H1 (cell line): ENCODE results near the gene LEKR1.

Source experiments
- CTCF ChIP-seq, 3 experiments: IDR thresholded peaks; 1 replicate in 2 of 3; 2 replicates in 1 of 3; pipeline versions ENCODE4 v1.5.1 to v1.6.1; 2011; ENCODE audit warnings: low read length in 3 of 3, mild to moderate bottlenecking in 3 of 3, inconsistent platforms in 2 of 3, low read depth in 1 of 3, moderate library complexity in 1 of 3; ENCODE audit not compliant: insufficient read depth in 1 of 3; ENCODE audit errors: control extremely low read depth in 1 of 3
- EZH2 ChIP-seq: fragments of 200-600 bp; sonication (generic); IDR thresholded peaks from 2 replicates; pipeline ENCODE4 v1.7.1; 2012; ENCODE audit warnings: low read depth, mild to moderate bottlenecking, moderate library complexity, low read length, inconsistent platforms; ENCODE audit not compliant: severe bottlenecking
- POLR2AphosphoS5 ChIP-seq: IDR thresholded peaks from 2 replicates; pipeline ENCODE4 v1.6.1; 2011; ENCODE audit warnings: low read depth, low read length
- SP1 ChIP-seq: IDR thresholded peaks from 2 replicates; pipeline ENCODE4 v1.6.1; 2011; ENCODE audit warnings: low read depth, low read length
- SRF ChIP-seq: IDR thresholded peaks from 2 replicates; pipeline ENCODE4 v1.6.1; 2011; ENCODE audit warnings: mild to moderate bottlenecking, low read depth, low read length, moderate library complexity
- TCF12 ChIP-seq: IDR thresholded peaks from 2 replicates; pipeline ENCODE4 v1.6.1; 2011; ENCODE audit warnings: low read depth, mild to moderate bottlenecking, low read length
- ZNF274 ChIP-seq: IDR thresholded peaks from 2 replicates; pipeline ENCODE4 v1.7.0; 2012; ENCODE audit warnings: low read length, borderline replicate concordance; ENCODE audit errors: extremely low read depth
- TF ChIP-seq, protein P1 (sequence below): IDR thresholded peaks from 2 replicates; pipeline ENCODE4 v1.6.1; 2012; ENCODE audit warnings: low read length, inconsistent platforms
- TF ChIP-seq, protein P2 (sequence below): IDR thresholded peaks from 2 replicates; pipeline ENCODE4 v1.6.1; 2011; ENCODE audit warnings: low read depth, mild to moderate bottlenecking, low read length; ENCODE audit not compliant: insufficient read depth

- TF ChIP-seq, protein P1, sequence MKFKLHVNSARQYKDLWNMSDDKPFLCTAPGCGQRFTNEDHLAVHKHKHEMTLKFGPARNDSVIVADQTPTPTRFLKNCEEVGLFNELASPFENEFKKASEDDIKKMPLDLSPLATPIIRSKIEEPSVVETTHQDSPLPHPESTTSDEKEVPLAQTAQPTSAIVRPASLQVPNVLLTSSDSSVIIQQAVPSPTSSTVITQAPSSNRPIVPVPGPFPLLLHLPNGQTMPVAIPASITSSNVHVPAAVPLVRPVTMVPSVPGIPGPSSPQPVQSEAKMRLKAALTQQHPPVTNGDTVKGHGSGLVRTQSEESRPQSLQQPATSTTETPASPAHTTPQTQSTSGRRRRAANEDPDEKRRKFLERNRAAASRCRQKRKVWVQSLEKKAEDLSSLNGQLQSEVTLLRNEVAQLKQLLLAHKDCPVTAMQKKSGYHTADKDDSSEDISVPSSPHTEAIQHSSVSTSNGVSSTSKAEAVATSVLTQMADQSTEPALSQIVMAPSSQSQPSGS: no peak
- TF ChIP-seq POLR2AphosphoS5 (no peak), SP1 (no peak), CTCF (IDR thresholded peaks at IDR 0.05; ENCODE audit: control extremely low read depth in 1 of 3, insufficient read depth in 1 of 3, low read depth in 1 of 3, low read length in 3 of 3) (no peak), ZNF274 (no peak), EZH2 (no peak), SRF (no peak), TCF12 (no peak)
- TF ChIP-seq, protein P2, sequence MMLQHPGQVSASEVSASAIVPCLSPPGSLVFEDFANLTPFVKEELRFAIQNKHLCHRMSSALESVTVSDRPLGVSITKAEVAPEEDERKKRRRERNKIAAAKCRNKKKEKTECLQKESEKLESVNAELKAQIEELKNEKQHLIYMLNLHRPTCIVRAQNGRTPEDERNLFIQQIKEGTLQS: no peak
These were observed 138.4 kb downstream of the LEKR1 start for GRCh38 chr3:156964577-156964976.
